GM21447 (cell line): ENCODE data around the gene UBQLN4.

Source experiments
- ATAC-seq: cut with Tn5 transposase; IDR thresholded peaks from one replicate; pipeline ENCODE4 v1.9.1; 2021; ENCODE audit not compliant: unreplicated experiment

Gene UBQLN4

DNA sequence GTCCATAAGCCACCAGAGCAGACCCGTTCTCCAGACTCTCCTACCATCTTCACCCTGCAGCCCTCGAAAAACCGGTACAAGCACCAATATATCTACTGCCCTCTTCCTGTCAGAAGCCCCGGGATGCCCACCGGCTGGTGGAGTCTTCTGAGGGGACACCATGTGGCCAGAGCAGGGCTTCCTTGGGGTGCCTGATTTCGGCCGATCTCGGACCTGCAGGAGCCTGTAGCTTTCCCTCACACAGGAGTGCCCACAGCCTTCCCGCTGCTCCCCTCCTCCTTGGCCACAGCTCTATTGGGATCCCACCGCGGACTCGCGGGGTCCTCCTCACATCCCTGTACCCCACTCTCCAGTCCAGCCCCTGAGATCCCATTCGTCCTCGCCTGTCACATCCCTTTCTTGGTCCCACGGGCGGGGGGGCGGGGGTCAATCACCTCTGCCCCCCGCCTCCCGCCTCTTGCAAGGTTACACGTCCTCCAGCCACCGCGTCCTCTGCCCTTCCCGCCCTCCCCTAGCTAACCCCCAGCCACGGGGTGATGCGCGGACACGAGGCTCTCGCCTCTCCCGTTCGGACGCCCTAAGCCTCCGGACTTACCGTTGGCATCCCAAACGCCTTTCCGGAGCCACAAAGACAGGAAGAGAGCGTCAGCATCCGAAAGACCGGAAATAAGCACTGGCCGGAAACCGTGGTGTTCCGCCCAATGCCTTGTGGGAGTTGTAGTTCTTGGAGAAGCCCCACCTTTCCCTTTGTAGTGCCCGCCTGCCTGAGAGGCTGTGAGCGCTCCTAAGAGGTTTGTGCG, 33.1 kb downstream of the UBQLN4 start, which contains the start of gene SSR2:
SSR2 (minus strand) TSS at position 659 of the 800 bp plus-strand sequence. CDS start 784 bp downstream, outside the sequence.
- ATAC-seq = peak; percentile 98

DNA sequence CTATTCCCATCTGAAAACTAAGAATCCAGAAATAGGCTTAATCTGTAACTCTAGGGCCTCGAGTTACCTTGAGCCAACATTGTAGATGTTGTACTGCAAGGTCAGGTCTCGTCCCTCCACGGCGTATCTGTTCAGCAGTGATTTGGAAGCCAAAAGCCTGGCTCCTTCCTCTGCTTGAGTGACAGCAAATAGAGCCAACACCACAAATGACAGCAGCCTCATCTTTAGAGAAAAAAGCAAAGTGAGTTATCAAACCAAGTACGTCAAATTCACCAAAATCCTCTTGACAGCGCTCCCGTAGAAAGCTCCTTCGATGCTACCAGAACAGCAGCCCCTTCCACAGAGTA, 33.7 kb downstream of the UBQLN4 start:
- ATAC-seq = no peak

DNA sequence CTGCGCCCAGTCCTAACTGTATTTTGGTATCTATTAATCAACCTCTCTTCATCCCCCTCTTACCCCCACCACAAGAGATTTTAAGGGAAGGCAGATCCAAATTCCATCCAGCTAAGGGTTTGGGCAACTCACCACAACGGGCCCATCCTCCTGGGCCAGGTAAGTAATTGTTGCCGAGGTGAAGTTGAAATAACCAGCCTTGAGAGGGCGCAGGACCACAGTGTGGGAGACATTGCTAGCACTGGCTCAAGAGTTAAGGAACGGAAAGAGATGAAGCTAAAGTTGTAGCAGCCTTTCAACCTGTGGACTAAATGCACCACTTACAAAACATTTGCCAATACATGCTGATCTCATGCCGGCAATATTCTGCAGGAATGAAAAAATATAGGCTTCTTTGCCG, 38.8 kb downstream of the UBQLN4 start:
- no peak for ATAC-seq

DNA sequence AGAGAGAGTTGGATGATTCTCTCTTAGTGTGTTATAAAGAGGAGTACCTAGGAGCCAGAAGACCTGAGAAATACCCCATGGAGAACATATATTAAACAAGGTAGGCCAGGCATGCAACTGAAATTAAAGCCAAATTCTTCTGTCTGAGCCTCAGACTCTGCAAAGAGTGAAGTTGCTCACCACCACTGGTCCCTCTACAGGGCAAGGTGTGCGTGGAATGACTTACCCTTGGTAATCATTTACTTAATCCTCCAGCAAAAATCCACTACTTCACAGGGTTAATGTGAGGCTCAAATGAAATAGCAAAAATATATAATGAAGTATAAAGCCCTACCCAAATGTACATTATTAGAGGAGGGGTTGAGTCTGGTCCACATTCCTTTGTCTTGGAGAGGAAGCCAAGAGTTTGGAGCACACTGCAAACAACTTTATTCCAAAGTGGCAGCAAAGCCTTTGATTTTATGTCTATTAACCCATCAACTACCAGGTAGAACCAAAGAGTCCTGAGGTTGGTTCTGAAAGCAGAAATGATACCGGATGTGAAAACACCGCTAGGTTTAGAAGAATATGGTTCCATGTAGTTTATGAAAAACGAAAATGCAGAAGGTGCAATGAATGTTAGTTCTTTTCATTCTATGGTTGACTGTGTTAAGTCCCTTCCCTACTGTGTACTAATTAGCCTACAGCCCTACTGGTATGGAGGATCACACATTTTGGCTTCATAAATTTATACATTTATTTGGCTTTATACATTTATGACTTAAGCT, 41.4 kb downstream of the UBQLN4 start:
- ATAC-seq = peak; percentile 88

DNA sequence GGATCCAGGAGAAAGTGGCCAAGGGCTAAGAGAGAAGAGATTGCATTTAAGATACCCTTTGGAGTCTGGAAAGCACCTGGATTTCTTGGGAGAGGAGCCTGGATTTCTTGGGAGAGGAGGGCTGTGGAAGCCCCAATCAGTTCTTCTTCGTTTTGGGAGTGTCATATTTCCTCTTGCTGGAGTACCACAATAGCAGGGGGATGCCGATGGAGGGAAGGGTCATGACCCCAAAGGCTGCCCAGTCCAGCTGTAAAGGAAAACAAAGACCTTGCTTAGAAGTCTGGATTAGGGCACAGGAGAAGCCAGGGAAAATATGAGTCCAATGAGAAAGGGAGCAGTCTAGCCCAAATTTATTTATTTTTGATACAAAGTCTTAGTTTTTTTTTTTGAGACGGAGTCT, 44.2 kb downstream of the UBQLN4 start:
- ATAC-seq = no peak

DNA sequence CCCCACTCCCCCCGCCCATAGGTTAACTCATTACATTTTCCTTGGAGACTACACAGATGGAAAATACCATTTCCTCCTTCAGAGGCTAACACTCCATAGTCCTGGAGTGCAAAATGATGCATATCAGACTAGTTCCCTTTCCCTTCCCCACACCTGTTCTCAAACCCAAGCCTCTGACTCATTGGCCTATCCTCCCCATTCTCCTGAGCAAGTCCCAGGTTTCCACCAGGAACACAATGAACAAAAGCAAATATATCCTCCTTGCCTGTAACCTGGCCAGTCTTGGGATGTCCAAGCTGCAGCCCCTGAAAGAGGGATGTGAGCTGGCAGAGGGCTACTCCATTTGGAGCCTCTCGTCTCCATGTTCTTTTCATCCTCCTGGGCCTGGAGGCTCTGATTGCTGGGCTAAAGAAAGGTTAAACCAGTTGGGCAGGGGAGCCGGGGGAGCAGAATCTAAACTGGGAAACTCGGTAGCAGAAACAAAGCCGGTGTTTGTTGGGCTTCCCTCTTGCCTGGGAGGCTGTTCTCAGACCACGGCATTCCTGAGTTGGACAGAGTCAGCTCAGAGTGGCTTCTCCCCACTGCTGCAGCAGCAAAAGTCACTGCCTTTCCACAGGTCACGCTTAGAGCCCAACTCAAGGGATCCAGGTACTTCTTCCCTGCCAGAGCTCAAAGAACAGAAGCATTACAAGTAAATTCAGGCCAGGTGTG, 46.8 kb downstream of the UBQLN4 start:
- no peak for ATAC-seq

DNA sequence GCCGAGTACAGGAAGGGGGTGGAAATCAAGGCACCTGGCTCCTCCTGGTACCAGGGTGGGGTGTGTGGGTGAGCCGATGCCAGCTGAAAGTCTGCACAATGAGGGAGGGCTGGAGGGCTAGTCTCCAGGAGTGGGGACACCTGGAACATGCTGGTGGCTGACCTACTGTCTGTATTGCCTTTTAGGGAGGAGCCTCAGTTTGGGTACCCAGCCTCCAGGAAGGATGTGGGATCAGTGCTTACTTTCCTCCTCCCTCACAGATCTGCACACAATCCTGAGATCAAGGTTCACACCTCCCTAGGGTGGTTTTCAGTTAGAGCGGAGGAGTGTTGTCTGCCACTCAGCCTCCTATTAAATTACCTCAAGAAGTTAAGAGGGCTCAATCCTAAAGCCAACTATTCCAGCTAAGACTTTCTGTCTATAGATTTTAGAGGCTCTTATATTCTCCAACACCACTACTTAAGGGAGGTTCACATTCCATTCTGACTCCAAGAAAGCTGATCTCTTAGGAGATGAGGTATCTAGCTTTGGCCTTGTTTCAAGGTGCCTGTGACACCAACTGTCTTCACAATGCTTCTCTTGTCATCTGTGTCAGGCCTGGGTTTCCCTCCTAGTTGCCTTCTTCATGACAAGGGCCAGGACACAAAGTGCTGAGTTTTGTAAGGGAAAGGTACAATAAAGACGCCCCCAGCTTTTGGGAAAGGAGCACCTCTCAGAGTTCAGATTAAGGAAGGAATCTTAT, 48.6 kb downstream of the UBQLN4 start:
- no peak for ATAC-seq

DNA sequence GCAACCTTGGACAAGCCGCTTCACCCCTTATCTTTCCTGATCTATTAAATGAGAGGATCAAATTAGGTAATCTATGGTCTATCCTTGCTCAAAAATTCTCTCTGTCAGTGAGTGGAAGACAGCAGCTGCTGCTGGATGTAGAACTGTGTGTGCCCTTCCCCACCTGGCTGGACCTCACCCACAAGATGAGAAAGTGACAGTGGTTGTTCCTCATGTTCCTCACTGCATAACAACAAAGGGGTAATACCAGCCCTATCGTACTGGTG, 49.7 kb downstream of the UBQLN4 start:
- ATAC-seq = no peak

DNA sequence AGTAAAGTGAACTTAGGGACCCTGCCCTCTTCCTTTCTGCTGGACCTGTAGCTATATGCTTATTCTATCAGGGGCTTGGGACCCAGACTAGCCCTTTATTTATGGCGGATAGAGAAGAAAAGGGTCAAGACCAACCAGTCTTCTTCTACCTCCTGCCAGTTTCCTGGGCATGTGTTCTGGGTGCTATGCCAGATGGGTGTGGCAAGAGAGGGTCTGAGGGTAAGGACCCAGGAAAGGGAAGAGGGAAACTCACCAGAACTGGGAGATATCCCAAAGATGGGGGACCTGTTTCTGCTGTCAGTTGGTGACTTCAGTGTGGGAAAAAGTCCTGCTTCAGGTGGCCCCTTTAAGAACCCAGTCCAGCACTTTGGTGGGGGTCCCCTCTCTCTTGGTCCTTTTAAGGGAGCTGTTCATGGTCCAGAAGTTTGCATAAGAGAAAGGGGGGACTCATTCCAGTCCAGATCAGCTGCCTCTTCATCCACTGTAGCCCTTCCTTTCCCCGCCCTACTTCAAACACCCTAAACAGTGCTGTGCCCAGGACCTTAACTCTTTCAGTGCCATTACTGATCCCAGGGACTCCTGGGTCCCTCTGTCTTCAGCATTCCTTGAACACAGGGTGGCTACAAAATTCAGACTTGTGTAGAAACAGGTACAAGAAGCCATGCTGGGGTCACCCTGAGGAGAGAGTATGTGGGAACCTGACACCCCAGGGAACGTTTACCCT, 51.2 kb downstream of the UBQLN4 start:
- no peak for ATAC-seq

DNA sequence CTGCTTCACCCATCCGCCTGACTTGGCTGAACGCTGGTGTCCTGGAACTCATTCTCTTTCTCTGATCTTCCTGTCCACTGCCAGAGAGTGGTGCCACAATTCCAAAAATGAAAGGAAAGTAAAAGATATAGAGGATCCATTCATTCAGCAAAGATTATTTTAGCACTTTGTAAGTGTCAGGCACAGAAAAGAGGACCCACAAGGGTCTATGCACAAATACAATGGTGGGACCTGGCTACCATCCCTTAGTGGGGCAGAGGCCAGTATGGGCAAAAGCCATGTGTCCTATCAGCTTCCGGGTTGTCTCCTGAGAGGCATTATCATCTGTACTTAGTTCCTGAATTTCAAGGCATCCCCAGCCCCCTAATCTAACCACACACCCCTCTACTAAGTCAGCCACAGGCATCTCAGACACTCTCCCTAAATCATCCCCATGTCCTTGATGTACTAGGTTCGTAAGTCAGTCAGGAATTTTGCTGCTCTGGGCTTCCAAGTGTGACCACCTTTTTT, 51.9 kb downstream of the UBQLN4 start:
- no peak for ATAC-seq

DNA sequence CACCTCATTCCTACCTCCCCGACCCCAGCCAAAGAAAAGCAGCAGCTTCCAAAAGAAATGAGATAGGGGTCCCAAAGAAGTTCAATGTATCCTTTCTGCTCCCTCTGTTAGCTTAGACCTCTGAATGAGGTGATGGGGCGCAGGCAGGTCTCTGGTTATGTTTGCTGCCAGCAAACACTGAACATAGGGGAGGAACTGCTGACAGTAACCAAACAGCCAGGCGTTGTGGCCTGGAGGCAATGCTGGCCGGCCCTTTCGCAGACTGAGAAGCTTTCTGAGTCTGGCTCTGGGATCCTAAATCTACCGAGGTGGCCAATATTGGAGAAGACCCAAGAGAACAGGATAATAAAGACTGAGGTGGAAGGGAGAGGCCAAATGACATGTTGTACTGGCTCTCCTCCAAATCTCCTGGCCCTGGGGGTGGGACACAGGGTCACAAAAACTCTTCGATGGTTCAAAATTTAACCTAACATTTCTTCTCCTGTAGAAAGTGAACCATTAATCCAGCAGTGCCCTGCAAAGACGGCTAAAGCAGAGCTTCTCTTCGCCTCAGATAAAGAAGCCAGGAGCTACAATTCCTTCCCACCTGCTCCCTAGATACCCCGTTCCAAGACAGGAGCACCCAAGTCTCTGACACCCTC, 52.5 kb downstream of the UBQLN4 start:
- ATAC-seq = no peak

DNA sequence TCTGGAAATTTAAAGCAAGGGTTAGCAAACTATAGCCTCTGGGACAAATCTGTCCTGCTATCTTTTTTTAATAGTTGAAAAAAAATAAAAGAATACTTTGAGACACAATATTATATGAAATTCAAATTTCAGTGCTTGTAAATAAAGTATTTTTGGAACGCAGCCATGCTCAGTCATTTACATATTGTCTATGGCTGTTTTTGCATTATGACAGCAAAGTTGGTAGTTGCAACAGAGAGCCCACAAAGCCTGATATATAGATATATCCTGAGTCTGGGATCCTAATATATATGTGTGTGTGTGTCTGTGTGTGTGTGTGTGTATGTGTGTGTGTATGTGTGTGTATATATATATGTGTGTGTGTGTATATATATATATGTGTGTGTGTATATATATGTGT, 53.6 kb downstream of the UBQLN4 start:
- no peak for ATAC-seq

DNA sequence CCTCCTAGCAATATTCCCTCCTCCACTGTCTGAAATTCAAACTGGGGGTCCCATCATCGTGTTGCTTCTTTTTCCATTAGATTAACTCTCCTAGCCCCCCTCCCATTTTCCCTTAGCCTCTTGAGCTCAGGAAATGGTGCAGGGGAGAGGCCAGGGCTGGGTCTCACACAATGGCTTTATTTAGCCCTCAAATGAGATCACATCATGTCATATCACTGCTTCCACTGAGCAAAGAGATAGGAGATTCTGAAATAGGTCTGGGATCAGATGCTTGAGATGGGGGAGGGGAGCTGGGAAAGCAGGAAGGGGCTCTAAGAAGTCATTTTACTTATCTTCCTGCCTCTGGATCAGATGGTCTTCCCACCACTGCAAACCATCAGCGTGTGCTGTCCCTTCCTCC, 57.4 kb downstream of the UBQLN4 start:
- ATAC-seq = no peak

DNA sequence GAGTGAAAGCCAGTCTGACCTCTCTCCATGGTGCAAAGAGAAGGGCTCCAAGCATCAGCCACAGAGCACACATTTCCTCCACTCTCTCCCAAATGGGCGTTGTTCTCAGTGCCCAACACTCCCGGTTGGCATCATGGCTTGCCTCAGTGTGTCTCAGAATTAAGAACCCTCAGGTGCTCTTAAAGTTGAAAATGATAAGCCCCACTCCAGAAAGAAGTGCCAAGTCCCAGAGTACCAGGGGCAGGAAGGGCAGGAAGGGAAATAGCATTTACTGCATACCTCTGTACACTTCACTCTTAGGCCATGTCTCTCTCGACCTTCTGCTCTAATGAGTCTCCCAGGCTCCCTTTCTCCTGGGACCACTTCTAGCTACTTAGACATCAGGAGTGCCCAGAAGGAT, 60.0 kb downstream of the UBQLN4 start:
- no peak for ATAC-seq

DNA sequence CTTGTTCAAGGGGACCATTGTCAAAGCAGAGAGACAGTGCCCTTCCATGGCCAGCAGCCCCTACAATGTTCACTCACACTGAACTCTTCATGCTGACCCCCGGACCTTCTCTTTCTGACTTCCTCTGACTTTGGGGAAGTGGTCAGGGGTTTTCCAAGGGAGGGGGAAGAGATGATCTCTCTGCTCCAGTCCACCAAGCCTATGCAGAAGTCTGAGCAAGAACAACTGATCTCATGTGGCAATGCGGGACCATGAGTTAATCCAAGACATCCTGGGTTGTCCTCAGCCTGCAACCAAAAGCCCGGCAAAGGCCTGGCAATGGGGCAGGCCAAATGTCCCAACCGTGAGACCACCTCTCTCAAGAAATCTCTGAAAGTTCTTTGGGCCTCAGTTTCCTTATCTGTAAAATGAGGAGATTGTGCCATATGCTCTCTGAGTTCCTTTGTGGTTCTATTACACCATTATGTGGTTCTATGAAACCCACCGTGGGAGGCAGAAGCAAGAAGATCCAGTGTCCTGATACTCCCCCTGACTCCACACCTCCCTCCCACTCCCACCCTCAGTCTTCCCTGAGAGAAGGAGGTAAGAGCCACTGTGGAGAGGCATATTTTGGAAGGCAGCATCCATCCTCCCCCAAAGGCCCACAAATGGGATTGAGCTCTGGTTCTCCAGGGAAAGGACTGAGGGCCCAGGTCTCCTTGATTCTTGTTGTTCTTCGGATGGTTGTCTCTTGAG, 63.4 kb downstream of the UBQLN4 start:
- ATAC-seq = no peak

DNA sequence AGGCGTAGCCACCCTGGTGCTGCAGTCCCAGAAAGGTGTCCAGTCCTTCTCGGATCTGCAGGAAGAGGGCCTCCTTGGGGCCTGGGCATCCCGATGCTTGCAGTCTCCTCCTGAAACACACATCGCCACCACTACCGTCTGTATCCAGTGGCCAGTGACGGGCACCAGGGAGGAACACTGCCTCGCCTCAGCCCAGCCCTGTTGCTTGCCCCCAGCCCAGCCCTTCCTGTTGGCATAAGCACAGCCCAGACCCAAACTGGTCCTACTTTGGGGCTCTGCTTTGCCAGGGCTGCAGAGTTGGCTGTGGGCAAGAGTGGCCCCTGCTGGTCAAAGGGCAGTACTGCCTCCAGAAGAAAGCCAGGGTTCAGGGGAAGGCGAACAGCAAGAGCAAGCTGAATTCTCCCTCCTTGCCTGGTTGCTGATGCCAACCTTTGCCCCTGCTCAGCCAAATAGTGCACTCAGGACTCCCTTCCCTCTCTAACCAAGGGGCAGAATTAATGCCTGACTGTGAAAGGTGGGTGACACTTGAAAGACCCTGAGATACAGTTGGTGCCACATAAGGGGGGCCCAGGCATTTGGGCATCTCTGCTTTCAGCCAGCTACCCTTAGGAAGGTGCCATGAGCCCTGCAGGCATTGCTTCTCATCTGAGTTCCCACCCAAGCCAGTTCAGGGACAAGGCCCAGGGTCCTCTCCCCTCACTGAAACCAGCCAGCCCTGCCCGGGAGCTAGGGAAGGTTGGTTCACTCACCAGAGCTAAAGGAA, 64.2 kb downstream of the UBQLN4 start:
- no peak for ATAC-seq
